ENCODE measurements around the gene TUBAL3. TPM values are rescaled to one million over a fixed set of nuclear protein-coding genes. Genes with fewer than 3 reads are reported as not detected.
"Not testable (repeated sequence)": the region's sequence is repeated elsewhere in the genome, so short reads cannot be mapped to it uniquely, and the experiment has no call there.

TUBAL3 gene
- total RNA-seq, 2 experiments from 2014 or later: not detected

- ATAC-seq (ENCODE audit: low read depth): no peak
- Mint-ChIP-seq H3K9me3 (peaks cover 3% of the 10 kb centered on the region), H3K27ac (no peak overlapping the region), H3K27me3 (peaks cover 14% of the 10 kb centered on the region), H3K36me3 (peaks cover 20% of the 10 kb centered on the region), H3K4me1 (peaks cover 2% of the 10 kb centered on the region), H3K4me3 (no peak overlapping the region)
- no peak for DNase-seq
- POLR2A ChIA-PET: interaction anchor here (0.8 kb wide), 1 partner anchor 25 kb away, joined by 3 read pairs; no protein-coding TSS in a partner anchor
Measured at GRCh38 chr10:5413012-5413938, 8.6 kb upstream of the TUBAL3 start.

- peaks cover 2% of the 10 kb centered on the region for H3K4me1 Mint-ChIP-seq
- POLR2A ChIA-PET: interaction anchor here (0.8 kb wide), 1 partner anchor 26 kb away, joined by 3 read pairs; no protein-coding TSS in a partner anchor
- peak within 1 kb of the TSS; percentile 89 for H3K4me3 Mint-ChIP-seq
- peaks cover 4% of the 10 kb centered on the region for H3K9me3 Mint-ChIP-seq
- ATAC-seq (ENCODE audit: low read depth) (peak; percentile 89), DNase-seq (peak; percentile 81)
- H3K27ac Mint-ChIP-seq: peak within 1 kb of the TSS; percentile 53
- peaks cover 12% of the 10 kb centered on the region for H3K36me3 Mint-ChIP-seq
- peaks cover 18% of the 10 kb centered on the region for H3K27me3 Mint-ChIP-seq
Measured at GRCh38 chr10:5412277-5412941, 7.8 kb upstream of the TUBAL3 start, which contains the start of gene NET1. Gene NET1 (plus strand): TSS chr10:5412557. CDS start chr10:5412693, 136 bp downstream.

DNA sequence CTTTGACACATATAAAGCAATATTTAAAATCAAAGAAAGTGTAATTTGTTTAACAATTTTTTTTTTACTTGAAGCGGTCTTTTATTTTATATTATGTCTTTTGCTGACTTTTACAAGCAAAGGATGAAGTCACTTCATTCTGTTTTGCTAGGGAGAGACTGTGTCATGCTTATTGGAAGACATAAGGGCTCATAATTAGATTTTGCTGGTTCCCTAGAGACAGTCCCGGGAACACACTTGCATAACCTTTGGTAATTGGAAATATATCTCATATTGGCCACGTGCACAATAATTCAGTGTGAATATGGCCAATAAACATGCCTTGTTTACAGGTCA, 7.3 kb upstream of the TUBAL3 start:
- peak overlapping the region; percentile 89 for H3K4me3 Mint-ChIP-seq
- peak; percentile 8 for ATAC-seq (ENCODE audit: low read depth)
- H3K27me3 Mint-ChIP-seq: peaks cover 18% of the 10 kb centered on the region
- POLR2A ChIA-PET: no interaction called here
- peaks cover 2% of the 10 kb centered on the region for H3K4me1 Mint-ChIP-seq
- peaks cover 7% of the 10 kb centered on the region for H3K36me3 Mint-ChIP-seq
- H3K27ac Mint-ChIP-seq: peak overlapping the region; percentile 53
- peaks cover 3% of the 10 kb centered on the region for H3K9me3 Mint-ChIP-seq
- DNase-seq: no peak

DNA sequence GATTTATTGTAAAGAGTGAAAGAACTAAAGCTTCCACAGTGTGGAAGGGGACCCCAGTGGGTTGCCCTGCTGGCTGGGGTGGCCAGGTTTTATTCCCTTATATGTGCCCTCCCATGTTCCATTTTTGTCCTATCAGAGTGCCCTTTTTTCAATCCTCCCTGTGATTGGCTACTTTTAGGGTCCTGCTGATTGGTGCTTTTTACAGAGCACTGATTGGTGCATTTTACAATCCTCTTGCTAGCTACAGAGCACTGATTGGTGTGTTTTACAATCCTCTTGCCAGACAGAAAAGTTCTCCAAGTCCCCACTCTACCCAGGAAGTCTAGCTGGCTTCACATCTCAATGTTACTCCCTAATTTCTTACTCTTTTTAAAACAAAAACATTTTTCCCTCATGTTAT, 6.2 kb upstream of the TUBAL3 start:
- ATAC-seq (ENCODE audit: low read depth); POLR2A ChIA-PET; DNase-seq; H3K27ac Mint-ChIP-seq; H3K36me3 Mint-ChIP-seq; H3K9me3 Mint-ChIP-seq; H3K4me1 Mint-ChIP-seq; H3K4me3 Mint-ChIP-seq: not testable (repeated sequence)
- peaks cover 23% of the 10 kb centered on the region for H3K27me3 Mint-ChIP-seq

GRCh38 chr10:5406918-5407317, 2.3 kb upstream of the TUBAL3 start:
- Mint-ChIP-seq H3K4me1 (no peaks in the 10 kb centered on the region), H3K27ac (no peak overlapping the region)

GRCh38 chr10:5402798-5403197, 1.8 kb downstream of the TUBAL3 start:
- Mint-ChIP-seq H3K36me3 (no peaks in the 10 kb centered on the region), H3K27me3 (peaks cover 18% of the 10 kb centered on the region), H3K4me1 (no peaks in the 10 kb centered on the region), H3K4me3 (no peak overlapping the region), H3K27ac (no peak overlapping the region), H3K9me3 (no peaks in the 10 kb centered on the region)
- ATAC-seq (ENCODE audit: low read depth) (no peak), DNase-seq (no peak)
- POLR2A ChIA-PET: no interaction called here

More at GRCh38 chr10:5406918-5407317, 2.3 kb upstream of the TUBAL3 start:
- DNase-seq (no peak), ATAC-seq (ENCODE audit: low read depth) (no peak)
- Mint-ChIP-seq H3K9me3 (peaks cover 3% of the 10 kb centered on the region), H3K4me3 (no peak overlapping the region), H3K27me3 (peaks cover 27% of the 10 kb centered on the region), H3K36me3 (no peaks in the 10 kb centered on the region)
- POLR2A ChIA-PET: no interaction called here

GRCh38 chr10:5400468-5401240, 4.0 kb downstream of the TUBAL3 start:
- no peak for ATAC-seq (ENCODE audit: low read depth)
- H3K36me3 Mint-ChIP-seq: no peaks in the 10 kb centered on the region

GRCh38 chr10:5399332-5399731, 5.3 kb downstream of the TUBAL3 start:
- POLR2A ChIA-PET: no interaction called here
- H3K4me1 Mint-ChIP-seq: no peaks in the 10 kb centered on the region
- no peaks in the 10 kb centered on the region for H3K9me3 Mint-ChIP-seq
- DNase-seq (no peak), ATAC-seq (ENCODE audit: low read depth) (no peak)
- H3K27me3 Mint-ChIP-seq: peaks cover 13% of the 10 kb centered on the region
- H3K36me3 Mint-ChIP-seq: no peaks in the 10 kb centered on the region
- H3K27ac Mint-ChIP-seq: no peak overlapping the region
- no peak overlapping the region for H3K4me3 Mint-ChIP-seq

More at GRCh38 chr10:5400468-5401240, 4.0 kb downstream of the TUBAL3 start:
- Mint-ChIP-seq H3K27ac (no peak overlapping the region), H3K9me3 (no peaks in the 10 kb centered on the region), H3K27me3 (peaks cover 13% of the 10 kb centered on the region), H3K4me1 (no peaks in the 10 kb centered on the region), H3K4me3 (no peak overlapping the region)
- DNase-seq: no peak
- POLR2A ChIA-PET: no interaction called here

DNA sequence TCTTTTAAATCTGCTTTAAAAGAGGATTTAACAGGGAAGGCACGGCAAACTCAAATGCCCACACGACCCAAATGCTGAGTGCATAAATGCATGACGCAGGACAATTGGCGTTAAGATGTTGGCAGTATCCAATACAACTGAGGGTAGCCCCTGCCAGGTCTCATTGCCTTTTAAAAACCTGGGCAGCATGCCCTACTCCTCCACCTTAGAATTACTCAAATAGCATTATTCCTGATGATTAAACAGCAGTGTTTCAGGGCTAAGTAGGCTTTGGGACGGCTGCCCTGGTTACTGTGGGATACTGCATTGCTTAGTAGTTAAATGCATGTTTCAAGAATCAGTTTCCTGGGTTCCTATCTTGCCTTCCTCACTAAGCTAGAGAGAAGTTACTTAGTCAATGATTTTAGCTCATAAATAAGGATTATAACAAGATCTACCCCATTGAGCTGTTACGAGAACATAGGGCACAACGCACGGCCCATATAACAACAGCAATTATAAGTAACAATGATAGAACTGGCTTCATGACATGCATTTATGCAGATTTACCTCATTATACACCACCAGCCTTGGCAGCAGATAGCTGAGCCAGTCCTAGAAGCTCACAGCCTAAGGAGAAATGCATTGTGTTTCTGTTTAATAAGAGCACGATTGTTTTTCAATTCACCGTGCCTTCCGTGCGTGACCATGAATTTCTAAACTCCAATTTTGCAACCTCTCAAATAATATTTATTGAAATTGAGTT, 7.9 kb downstream of the TUBAL3 start:
- Mint-ChIP-seq H3K27ac (no peak overlapping the region), H3K36me3 (no peaks in the 10 kb centered on the region), H3K4me1 (no peaks in the 10 kb centered on the region), H3K9me3 (peaks cover 7% of the 10 kb centered on the region), H3K4me3 (no peak overlapping the region), H3K27me3 (peaks cover 9% of the 10 kb centered on the region)
- ATAC-seq (ENCODE audit: low read depth) (no peak), DNase-seq (no peak)
- POLR2A ChIA-PET: no interaction called here

- no peaks in the 10 kb centered on the region for H3K4me1 Mint-ChIP-seq
Measured at GRCh38 chr10:5395168-5395567, 9.5 kb downstream of the TUBAL3 start.

DNA sequence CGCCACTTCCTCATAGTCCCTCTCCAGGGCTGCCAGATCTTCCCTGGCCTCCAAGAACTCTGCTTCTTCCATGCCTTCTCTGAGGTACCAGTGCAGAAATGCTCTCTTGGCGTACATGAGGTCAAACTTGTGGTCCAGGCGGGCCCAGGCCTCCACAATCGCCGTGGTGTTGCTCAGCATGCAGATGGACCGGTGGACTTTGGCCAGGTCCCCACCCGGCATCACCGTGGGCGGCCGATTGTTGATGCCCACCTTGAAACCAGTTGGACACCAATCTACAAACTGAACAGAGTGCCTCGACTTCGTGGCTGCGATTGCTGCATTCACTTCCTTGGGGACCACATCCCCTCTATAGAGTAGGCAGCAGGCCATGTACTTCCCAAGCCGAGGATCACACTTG, 11.1 kb downstream of the TUBAL3 start:
- POLR2A ChIA-PET: no interaction called here
- Mint-ChIP-seq H3K36me3 (no peaks in the 10 kb centered on the region), H3K9me3 (peaks cover 28% of the 10 kb centered on the region), H3K27ac (no peak overlapping the region), H3K4me3 (no peak overlapping the region), H3K4me1 (no peaks in the 10 kb centered on the region), H3K27me3 (peaks cover 5% of the 10 kb centered on the region)
- DNase-seq (no peak), ATAC-seq (ENCODE audit: low read depth) (no peak)

More at GRCh38 chr10:5395168-5395567, 9.5 kb downstream of the TUBAL3 start:
- Mint-ChIP-seq H3K27ac (no peak overlapping the region), H3K4me3 (no peak overlapping the region), H3K9me3 (peaks cover 18% of the 10 kb centered on the region), H3K36me3 (no peaks in the 10 kb centered on the region), H3K27me3 (peaks cover 7% of the 10 kb centered on the region)
- no peak for ATAC-seq (ENCODE audit: low read depth)
- POLR2A ChIA-PET: no interaction called here
- no peak for DNase-seq

DNA sequence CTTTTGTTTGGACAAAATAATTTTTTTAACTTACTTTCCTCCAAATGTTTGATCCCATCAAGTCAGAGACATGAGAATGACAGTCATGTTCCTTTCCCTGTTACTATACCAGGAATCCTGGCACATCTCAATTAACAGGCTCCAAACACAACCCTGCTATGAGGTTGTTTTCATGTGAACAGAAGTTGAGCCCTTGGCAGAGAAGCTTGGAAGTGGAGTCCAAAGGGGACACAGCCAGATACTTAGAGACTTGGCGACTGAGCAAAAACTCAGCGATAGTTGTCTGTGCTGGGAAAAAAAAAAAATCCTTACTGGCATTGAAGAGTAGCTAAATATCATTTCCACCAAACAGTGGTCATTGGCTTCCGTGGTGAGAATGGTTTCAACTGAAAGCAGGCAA, 12.8 kb downstream of the TUBAL3 start:
- H3K27me3 Mint-ChIP-seq: peaks cover 3% of the 10 kb centered on the region
- no peak overlapping the region for H3K4me3 Mint-ChIP-seq
- no peak for ATAC-seq (ENCODE audit: low read depth)
- no peak overlapping the region for H3K27ac Mint-ChIP-seq
- no peak for DNase-seq
- POLR2A ChIA-PET: no interaction called here
- H3K9me3 Mint-ChIP-seq: peaks cover 32% of the 10 kb centered on the region
- H3K36me3 Mint-ChIP-seq: no peaks in the 10 kb centered on the region
- H3K4me1 Mint-ChIP-seq: no peaks in the 10 kb centered on the region

All from activated naive CD8-positive, alpha-beta T cell treated with anti-CD3 and anti-CD28 coated beads, Interleukin-2, amount 10 ng/mL, durations not matched to agents 7 days and 5 days (primary cell).